Measurements from ENCODE around the gene NFIX.

Gene NFIX

GRCh38 chr19:13078897-13079541 is 83.7 kb downstream of the NFIX start:
- no peak for DNase-seq

GRCh38 chr19:13079542-13079986 is 84.3 kb downstream of the NFIX start:
- DNase-seq: no peak

- peak; percentile 12 for DNase-seq
Observed at GRCh38 chr19:13082192-13083007, 87.1 kb downstream of the NFIX start.

GRCh38 chr19:13083008-13083404 is 87.7 kb downstream of the NFIX start:
- no peak for DNase-seq

GRCh38 chr19:13083627-13084026 is 88.4 kb downstream of the NFIX start:
- no peak for DNase-seq

- DNase-seq: no peak
Observed at GRCh38 chr19:13085666-13086065, 90.4 kb downstream of the NFIX start.

GRCh38 chr19:13086341-13086740 is 91.1 kb downstream of the NFIX start:
- no peak for DNase-seq

- no peak for DNase-seq
Observed at GRCh38 chr19:13087295-13087694, 92.0 kb downstream of the NFIX start.

GRCh38 chr19:13087795-13088537 is 92.7 kb downstream of the NFIX start:
- DNase-seq: no peak

- peak; percentile 48 for DNase-seq
Observed at GRCh38 chr19:13089139-13089856, 94.0 kb downstream of the NFIX start.

GRCh38 chr19:13089857-13090507 is 94.7 kb downstream of the NFIX start:
- DNase-seq: no peak

GRCh38 chr19:13090511-13091231 is 95.4 kb downstream of the NFIX start:
- DNase-seq: no peak

GRCh38 chr19:13091400-13092157 is 96.3 kb downstream of the NFIX start:
- no peak for DNase-seq

GRCh38 chr19:13092158-13092543 is 96.9 kb downstream of the NFIX start:
- no peak for DNase-seq

GRCh38 chr19:13092606-13093235 is 97.4 kb downstream of the NFIX start:
- no peak for DNase-seq

GRCh38 chr19:13093407-13094105 is 98.3 kb downstream of the NFIX start:
- peak; percentile 80 for DNase-seq

- no peak for DNase-seq
Observed at GRCh38 chr19:13094106-13094504, 98.8 kb downstream of the NFIX start.

- no peak for DNase-seq
Observed at GRCh38 chr19:13094771-13095392, 99.6 kb downstream of the NFIX start.

GRCh38 chr19:13095393-13095784 is 100.1 kb downstream of the NFIX start:
- no peak for DNase-seq

All from DMS53 (cell line).